GM18873 (cell line): ENCODE measurements around the gene OSBPL8.

Experiments used
- ATAC-seq: cut with Tn5 transposase; IDR thresholded peaks from one replicate; pipeline ENCODE4 v1.9.1; 2021; ENCODE audit warnings: mild to moderate bottlenecking, moderate library complexity, moderate number of reproducible peaks; ENCODE audit not compliant: unreplicated experiment, low FRiP score

OSBPL8 gene

GRCh38 chr12:76556368-76556767 is 3.2 kb downstream of the OSBPL8 start:
- no peak for ATAC-seq

- no peak for ATAC-seq
Measured at GRCh38 chr12:76555797-76556196, 3.8 kb downstream of the OSBPL8 start.

DNA sequence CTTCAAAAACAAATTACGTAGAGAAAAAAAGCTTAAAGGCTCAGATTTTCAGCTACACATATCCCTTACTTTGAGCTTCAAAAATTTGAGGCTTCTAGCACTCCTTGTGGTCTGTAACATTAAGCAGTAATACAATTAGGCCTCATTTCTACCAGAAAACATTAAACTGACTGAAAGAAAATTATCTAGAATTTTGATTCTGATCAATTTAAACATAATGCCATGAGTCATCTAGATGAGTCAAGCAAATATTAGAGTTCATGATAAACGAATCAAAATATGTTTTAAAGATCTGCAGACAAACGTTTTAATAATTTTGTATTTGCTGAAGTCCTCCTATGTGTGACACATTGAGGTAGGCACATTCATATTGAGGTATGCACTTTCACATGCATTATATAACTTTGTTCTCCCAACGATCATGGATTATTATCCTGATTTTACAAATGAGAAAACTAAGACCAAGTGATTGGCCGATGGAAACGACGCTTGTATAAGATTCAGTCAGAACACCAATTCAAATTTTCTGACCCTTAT is 4.3 kb downstream of the OSBPL8 start:
- ATAC-seq, result no peak

GRCh38 chr12:76554405-76555230 is 5.0 kb downstream of the OSBPL8 start:
- no peak for ATAC-seq

GRCh38 chr12:76552343-76552938 is 7.1 kb downstream of the OSBPL8 start:
- no peak for ATAC-seq

DNA sequence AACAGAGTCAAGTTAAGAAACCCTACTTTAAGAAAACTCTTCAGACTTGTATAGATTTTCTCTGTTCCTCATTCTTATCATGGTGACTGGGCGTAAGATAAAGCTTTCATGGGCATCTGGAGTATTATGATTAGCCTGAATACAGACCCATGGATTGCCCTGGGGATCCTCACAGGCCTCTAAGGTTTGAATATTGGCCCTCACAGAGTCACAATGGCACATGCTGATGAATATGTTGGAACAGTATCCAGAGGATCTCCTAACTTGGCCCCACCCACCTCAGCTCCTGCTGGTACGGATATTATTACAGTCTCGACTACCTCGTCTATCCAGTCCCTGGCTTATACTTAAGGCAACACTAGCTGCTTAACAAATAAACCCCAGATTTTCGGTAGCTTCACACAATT is 8.1 kb downstream of the OSBPL8 start:
- no peak for ATAC-seq

DNA sequence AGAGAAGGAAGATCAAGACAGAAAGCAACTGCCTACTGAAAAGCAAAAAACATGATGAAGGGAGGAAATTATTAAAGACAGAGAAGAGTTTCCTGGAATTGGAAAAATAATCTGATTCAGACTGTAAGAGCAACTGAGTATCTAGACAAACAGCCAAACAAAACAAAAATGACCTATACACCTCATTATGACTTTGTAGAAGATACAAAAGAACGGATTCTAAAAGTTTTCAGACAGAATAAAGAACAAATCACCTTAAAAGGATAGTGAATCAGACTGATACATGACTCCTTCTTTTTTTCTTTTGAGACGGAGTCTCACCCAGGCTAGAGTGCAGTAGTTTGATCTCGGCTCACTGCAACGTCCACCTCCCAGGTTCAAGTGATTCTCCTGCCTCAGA is 10.4 kb downstream of the OSBPL8 start:
- no peak for ATAC-seq

GRCh38 chr12:76548222-76548837 is 11.2 kb downstream of the OSBPL8 start:
- no peak for ATAC-seq

- no peak for ATAC-seq
Measured at GRCh38 chr12:76547526-76547925, 12.0 kb downstream of the OSBPL8 start.

DNA sequence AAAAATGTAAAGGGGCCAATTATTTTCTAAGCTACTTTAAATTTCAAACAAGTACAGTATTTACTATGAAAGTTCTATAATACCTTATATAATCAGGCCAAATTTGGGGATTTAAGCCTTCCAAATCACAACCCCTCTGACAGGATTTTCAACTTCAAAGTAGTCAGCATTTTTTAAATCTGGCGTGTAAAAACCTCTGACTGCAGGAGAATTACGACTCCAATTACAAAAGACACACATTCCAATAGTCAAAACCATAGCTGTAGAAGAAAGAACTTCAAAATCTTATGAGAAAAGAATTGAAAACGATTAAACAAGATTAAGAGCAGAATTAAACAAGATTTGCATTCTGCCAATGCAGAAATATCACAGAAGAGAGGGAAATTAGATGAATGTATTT is 12.7 kb downstream of the OSBPL8 start:
- no peak for ATAC-seq

DNA sequence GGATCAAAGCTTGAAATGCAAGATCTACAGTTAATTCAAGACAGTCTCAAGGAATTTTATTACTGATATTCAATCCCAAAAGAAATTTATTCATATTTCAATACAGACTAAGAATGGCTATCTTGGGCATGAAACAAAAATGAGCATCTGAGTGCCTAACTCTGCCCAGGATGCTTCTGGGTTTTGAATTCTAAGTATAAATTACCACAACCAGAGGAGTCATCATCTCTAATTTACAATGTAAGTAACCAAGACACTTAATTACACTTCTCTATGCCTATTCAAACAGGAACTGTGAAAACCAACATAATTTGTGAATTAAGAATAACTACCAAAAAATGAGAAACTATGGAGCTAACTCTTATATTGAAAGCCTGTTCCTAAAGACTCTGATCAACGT is 14.1 kb downstream of the OSBPL8 start:
- no peak for ATAC-seq

DNA sequence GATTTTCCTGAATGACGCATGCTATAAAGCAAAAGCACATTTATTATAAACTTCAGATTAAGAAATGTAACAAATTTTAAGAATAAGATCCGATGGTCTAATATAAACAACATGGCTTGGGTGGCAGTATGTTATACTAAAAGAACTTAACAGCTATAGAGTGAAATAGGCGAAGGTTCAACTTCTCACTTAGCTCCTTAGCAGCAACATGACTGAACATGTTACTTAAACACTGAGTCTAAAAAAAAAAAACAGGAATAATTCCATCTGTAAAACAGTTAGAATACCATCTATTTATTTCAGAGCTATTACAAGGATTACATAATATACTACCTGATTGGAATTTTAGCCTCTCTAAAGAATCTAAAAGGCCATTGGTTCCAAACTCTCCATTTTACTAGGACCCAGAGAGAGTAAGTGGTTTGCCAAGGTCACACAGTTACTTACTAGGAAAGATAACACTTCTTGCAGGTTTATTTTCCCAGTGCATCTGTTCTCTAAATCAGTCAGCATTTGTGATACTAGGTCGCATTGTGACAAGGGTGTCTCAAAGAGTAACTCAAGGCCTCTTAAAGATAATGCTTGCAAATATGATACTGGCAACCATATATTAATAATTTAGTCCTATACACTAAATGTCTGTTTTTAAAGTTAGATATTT is 14.8 kb downstream of the OSBPL8 start:
- ATAC-seq, result no peak

- no peak for ATAC-seq
Measured at GRCh38 chr12:76543813-76544347, 15.7 kb downstream of the OSBPL8 start.

DNA sequence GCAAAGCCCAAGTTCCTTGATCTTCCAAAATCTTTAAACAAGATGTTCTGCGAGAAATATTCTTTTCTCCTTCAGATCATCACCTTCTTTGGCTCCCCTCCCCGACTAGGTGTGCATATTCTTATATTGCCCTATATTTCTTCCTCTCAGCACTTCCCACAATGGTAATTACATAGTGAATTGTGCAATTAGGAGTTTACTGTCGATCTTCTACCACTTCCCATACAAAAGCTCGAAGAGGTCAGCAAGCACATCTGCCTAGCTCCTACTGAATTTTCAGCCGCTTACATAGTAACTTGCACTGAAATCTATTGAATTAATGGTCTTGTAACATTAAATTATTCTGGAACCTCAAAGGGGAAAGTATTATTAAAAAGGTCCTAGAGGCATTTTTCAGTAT is 16.7 kb downstream of the OSBPL8 start:
- no peak for ATAC-seq

DNA sequence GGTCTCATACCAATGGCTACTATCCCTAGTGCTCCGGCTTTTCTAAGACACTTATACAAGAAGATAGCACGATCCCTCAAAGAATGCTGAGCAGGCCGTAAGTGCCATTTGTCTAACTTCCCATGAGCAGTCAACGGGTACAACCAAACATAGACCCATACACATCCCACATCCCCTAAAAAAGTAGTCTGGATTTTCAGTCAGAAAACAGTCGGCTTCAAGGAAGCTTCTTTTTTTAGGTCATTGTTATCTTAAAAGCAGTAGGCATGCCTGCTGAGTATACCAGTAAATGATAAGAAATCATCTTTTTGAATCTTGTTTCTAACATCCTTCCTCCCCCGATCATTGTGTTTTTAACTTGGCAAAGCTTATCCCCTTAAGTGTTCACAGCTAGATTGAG is 19.8 kb downstream of the OSBPL8 start:
- ATAC-seq, result no peak

- ATAC-seq, result no peak
Measured at GRCh38 chr12:76537923-76538322, 21.6 kb downstream of the OSBPL8 start.

- ATAC-seq, result no peak
Measured at GRCh38 chr12:76536546-76536945, 23.0 kb downstream of the OSBPL8 start.

- ATAC-seq, result no peak
Measured at GRCh38 chr12:76535170-76535569, 24.4 kb downstream of the OSBPL8 start.

GRCh38 chr12:76533331-76533730 is 26.2 kb downstream of the OSBPL8 start:
- no peak for ATAC-seq

DNA sequence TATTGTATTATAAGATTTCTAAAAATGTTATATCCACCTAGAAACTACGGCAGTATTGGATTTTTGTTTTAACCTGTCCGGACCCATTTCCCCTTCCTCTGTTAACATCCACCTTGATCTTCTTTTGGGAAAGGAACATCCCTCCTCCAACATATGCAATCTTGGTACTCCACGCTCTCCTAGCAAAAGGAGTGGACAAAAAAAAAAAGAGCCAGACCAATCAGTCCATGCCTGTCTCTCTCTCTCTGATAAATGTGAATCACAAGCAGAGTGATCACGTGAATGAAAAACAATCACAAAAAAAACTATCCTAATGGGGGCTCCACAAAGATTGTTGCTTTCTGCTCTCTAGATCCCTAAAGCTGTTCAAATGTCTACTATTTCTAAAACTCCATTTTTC is 27.1 kb downstream of the OSBPL8 start:
- ATAC-seq, result no peak

DNA sequence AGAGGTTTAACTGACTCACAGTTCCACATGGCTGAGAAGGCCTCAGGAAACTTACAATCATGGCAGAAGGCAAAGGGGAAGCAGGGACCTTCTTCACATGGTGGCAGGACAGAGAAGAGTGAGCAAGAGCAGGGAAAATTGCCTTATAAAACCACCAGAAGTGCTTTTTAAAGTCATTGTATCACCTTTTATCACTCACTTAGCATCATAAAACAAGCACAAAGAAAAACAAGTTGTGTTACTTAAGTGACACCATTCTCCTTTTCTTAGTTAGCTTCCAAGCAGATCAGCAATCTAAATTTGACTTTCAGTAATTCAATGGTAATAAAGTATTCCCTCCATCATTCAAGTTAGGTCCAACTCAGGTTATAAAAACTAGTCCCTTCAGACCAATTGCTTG is 28.5 kb downstream of the OSBPL8 start:
- no peak for ATAC-seq
